ENCODE measurements around the gene DNAJB13. TPM values are rescaled to one million over a fixed set of nuclear protein-coding genes. Genes with fewer than 3 reads are reported as not detected.

The DNAJB13 gene
- total RNA-seq, 4 donors from 2014 or later = not detected

DNA sequence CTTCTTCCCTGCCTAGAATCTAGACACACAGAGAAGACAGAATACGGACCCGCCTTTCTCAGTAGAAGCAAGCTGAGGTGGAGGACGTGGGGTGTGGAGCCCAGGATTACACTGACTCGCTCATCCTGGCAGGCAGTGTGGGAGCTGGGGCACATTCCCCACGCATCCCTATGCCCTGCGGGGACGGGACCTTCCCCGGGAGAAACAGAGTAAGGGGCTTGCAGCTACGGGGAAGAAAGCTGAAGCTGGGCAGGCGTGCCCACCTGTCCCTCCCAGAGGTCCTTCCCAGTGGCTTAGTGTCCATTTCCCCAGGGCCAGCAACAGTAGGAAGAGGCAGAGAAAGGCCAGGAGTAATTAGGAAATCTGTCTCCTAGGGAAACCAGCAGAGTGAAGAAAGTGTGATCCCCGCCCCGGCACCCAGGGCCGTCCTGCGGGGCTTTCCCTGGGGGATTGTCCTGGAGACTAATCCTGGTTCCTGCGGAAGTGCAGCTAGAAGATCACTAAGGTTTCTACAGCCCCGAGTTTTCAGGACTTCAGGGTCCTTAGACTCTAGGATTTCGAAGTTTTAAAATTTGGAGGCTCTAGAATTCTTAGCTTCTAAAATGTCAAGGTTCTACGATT, 7.8 kb downstream of the DNAJB13 start:
- peaks cover 13% of the 10 kb centered on the region for H3K27me3 ChIP-seq
- H3K4me3 ChIP-seq = no peak overlapping the region
- no peak for TF ChIP-seq POLR2A (IDR thresholded peaks at IDR 0.05)
- TF ChIP-seq EP300 (IDR thresholded peaks at IDR 0.05) = no peak
- TF ChIP-seq, protein P1, sequence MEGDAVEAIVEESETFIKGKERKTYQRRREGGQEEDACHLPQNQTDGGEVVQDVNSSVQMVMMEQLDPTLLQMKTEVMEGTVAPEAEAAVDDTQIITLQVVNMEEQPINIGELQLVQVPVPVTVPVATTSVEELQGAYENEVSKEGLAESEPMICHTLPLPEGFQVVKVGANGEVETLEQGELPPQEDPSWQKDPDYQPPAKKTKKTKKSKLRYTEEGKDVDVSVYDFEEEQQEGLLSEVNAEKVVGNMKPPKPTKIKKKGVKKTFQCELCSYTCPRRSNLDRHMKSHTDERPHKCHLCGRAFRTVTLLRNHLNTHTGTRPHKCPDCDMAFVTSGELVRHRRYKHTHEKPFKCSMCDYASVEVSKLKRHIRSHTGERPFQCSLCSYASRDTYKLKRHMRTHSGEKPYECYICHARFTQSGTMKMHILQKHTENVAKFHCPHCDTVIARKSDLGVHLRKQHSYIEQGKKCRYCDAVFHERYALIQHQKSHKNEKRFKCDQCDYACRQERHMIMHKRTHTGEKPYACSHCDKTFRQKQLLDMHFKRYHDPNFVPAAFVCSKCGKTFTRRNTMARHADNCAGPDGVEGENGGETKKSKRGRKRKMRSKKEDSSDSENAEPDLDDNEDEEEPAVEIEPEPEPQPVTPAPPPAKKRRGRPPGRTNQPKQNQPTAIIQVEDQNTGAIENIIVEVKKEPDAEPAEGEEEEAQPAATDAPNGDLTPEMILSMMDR (IDR thresholded peaks at IDR 0.05) = no peak
- no peak for TF ChIP-seq POLR2AphosphoS5 (IDR thresholded peaks at IDR 0.05)
- no peak overlapping the region for H3K27ac ChIP-seq
- DNase-seq (ENCODE audit: low spot score in 2 of 2) = no peak
- no peaks in the 10 kb centered on the region for H3K4me1 ChIP-seq
- no peaks in the 10 kb centered on the region for H3K9me3 ChIP-seq
- 83% methylated on average over 18 of the region's 18 CpGs for WGBS
- no peaks in the 10 kb centered on the region for H3K36me3 ChIP-seq

DNA sequence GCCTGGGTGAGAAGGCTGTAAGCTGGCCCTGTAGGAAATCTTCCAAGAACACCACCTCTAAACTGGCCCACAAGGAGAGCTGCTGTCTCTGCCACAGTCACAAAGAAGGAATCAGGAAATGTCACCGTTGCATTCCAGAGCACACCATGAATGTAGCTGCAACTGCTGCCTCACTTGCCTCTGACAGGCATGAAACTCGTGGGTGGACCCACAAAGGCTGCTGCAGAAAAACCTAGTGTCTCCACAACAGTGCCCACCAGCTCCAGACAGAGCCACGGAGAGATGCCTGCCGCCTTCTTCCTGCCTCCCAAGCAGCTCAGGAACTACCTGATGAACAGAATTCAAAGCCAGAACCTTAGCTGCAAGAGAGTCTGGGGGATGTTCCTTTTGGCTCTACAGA, 10.5 kb downstream of the DNAJB13 start:
- H3K9me3 ChIP-seq = no peaks in the 10 kb centered on the region
- H3K4me1 ChIP-seq = peaks cover 7% of the 10 kb centered on the region
- peaks cover 13% of the 10 kb centered on the region for H3K27me3 ChIP-seq
- no peak overlapping the region for H3K4me3 ChIP-seq
- 87% methylated on average over 4 of the region's 4 CpGs for WGBS
- TF ChIP-seq, protein P1 (IDR thresholded peaks at IDR 0.05) = no peak
- TF ChIP-seq EP300 (IDR thresholded peaks at IDR 0.05) (no peak), POLR2A (IDR thresholded peaks at IDR 0.05) (no peak), POLR2AphosphoS5 (IDR thresholded peaks at IDR 0.05) (no peak)
- no peaks in the 10 kb centered on the region for H3K36me3 ChIP-seq
- no peak overlapping the region for H3K27ac ChIP-seq
- peak in 1 of 2 donors; percentile 29 for DNase-seq (ENCODE audit: low spot score in 2 of 2)

DNA sequence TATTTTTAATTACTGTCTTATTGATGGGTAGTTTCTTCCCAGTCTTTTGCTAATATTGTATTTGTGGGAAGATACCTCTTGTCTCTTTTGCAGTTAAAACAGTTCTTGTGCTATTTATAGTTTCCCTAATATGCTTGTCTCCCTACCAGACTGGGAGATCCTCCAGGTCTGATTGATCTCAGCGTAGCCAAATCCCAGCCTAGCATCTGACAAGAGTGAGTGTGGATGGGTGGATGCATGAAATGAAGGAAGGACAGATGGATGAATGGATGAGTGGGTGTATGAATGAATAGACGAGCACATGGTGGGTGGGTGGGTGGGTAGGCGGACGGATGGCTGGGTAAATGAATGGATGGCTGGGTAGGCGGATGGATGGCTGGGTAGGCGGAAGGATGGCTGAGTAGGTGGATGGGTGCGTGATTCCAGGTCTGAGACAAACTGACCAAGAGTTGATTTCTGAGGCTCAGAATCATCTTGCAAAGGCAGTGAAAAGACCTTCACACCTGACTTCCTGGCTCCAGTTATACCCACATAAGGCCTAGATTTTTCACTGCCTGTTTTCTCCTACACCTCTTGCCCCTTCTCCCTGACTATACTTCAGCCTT, 11.4 kb downstream of the DNAJB13 start:
- DNase-seq (ENCODE audit: low spot score in 2 of 2) = peak in 1 of 2 donors; percentile 14
- Histone ChIP-seq H3K27me3 (peaks cover 8% of the 10 kb centered on the region), H3K27ac (no peak overlapping the region), H3K4me3 (no peak overlapping the region), H3K36me3 (no peaks in the 10 kb centered on the region), H3K9me3 (no peaks in the 10 kb centered on the region), H3K4me1 (peaks cover 7% of the 10 kb centered on the region)
- 63% methylated on average over 7 of the region's 7 CpGs for WGBS
- TF ChIP-seq POLR2A (IDR thresholded peaks at IDR 0.05) (no peak), EP300 (IDR thresholded peaks at IDR 0.05) (no peak)
- TF ChIP-seq, protein P1 (IDR thresholded peaks at IDR 0.05) = no peak

DNA sequence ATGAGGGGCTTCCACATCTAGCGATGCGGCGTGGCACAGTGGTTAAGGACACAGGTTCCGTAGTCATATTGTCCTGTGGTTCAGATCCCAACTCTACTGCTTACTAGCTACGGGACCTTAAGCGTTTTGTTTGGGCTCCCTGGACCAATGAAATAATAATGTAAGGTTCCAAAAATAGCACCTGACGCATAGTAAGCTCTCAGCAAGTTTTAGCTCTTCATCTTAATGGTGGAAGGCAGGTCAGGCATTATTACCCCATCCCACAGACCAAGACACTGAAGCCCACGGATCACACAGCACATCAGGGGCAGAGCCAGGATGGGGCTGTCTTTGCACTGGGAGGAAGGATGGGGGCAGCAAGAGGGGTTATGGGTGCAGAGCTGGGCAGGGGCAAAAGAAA, 13.0 kb downstream of the DNAJB13 start:
- Histone ChIP-seq H3K27me3 (no peaks in the 10 kb centered on the region), H3K4me1 (peaks cover 7% of the 10 kb centered on the region), H3K36me3 (no peaks in the 10 kb centered on the region), H3K4me3 (no peak overlapping the region), H3K27ac (no peak overlapping the region), H3K9me3 (no peaks in the 10 kb centered on the region)
- no peak for DNase-seq (ENCODE audit: low spot score in 2 of 2)
- WGBS = 73% methylated on average over 8 of the region's 8 CpGs
- TF ChIP-seq, protein P1 (IDR thresholded peaks at IDR 0.05) = no peak
- TF ChIP-seq POLR2A (IDR thresholded peaks at IDR 0.05) = no peak
- TF ChIP-seq EP300 (IDR thresholded peaks at IDR 0.05) = no peak
- TF ChIP-seq POLR2AphosphoS5 (IDR thresholded peaks at IDR 0.05) = no peak

DNA sequence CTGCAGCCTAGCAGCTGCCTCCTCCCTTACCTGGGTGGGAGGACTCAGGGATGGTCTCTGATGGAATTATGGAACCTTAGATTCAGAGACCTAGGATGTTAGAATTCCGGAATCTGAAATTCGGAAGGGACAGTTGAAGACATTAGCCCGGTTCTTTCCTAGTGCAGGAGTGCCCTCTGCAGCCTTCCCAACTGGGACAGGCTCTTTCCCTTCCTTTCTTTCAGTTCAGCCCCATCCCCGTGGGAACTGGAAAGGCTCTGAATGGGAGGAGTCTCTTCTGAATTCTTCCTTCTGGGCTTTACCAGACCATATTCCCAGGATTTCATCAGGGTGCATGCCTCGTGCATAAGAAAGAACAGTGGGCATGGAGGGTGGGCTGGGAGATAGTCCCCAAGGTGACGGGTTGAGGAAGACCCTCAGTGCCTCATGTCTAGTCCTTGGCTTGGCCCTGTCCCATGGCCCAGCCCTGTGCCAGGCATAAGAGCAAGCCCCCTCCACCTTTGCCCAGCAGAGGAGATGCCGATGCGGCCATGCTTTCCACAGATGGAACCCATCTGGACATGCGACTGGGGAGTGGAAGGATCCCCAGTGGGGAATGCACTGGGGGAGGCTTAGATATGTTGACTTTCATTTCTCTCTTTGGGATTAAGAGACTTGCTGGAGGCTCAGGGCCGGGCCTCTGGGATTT, 14.4 kb downstream of the DNAJB13 start:
- no peak overlapping the region for H3K4me3 ChIP-seq
- peak in 1 of 2 donors; percentile 52 for DNase-seq (ENCODE audit: low spot score in 2 of 2)
- 52% methylated on average over 10 of the region's 10 CpGs for WGBS
- no peaks in the 10 kb centered on the region for H3K27me3 ChIP-seq
- no peaks in the 10 kb centered on the region for H3K36me3 ChIP-seq
- H3K9me3 ChIP-seq = no peaks in the 10 kb centered on the region
- H3K4me1 ChIP-seq = peaks cover 7% of the 10 kb centered on the region
- TF ChIP-seq, protein P1 (IDR thresholded peaks at IDR 0.05) = no peak
- TF ChIP-seq POLR2A (IDR thresholded peaks at IDR 0.05) (no peak), EP300 (IDR thresholded peaks at IDR 0.05) (no peak), POLR2AphosphoS5 (IDR thresholded peaks at IDR 0.05) (no peak)
- H3K27ac ChIP-seq = no peak overlapping the region
